ENCODE results near the gene GATA6.

Gene GATA6

GRCh38 chr18:22243513-22243912 is 74.1 kb downstream of the GATA6 start:
- DNase-seq (ENCODE audit: low read depth), result no peak

DNA sequence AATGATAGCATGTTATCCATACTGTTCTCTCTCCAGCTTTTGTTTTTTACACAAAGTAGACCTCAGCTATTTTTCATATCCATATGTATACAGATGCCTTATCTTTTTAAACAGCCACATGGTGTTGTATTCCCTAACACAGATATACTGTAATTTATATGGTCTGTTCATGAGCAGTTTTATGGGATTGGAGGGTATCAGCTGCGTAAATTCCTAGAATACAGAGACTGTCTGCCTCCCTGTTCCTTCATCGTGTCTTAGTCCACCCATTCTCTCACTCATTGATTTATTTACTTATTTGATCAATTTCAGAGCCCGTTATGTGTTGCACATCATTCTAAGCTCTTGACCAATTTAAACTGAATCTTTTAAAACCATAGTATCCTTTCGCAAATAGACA is 80.6 kb downstream of the GATA6 start:
- DNase-seq (ENCODE audit: low read depth), result no peak

GRCh38 chr18:22250591-22250996 is 81.2 kb downstream of the GATA6 start:
- no peak for DNase-seq (ENCODE audit: low read depth)
